ENCODE measurements around the gene ZNF343.

- TF ChIP-seq, protein P1, sequence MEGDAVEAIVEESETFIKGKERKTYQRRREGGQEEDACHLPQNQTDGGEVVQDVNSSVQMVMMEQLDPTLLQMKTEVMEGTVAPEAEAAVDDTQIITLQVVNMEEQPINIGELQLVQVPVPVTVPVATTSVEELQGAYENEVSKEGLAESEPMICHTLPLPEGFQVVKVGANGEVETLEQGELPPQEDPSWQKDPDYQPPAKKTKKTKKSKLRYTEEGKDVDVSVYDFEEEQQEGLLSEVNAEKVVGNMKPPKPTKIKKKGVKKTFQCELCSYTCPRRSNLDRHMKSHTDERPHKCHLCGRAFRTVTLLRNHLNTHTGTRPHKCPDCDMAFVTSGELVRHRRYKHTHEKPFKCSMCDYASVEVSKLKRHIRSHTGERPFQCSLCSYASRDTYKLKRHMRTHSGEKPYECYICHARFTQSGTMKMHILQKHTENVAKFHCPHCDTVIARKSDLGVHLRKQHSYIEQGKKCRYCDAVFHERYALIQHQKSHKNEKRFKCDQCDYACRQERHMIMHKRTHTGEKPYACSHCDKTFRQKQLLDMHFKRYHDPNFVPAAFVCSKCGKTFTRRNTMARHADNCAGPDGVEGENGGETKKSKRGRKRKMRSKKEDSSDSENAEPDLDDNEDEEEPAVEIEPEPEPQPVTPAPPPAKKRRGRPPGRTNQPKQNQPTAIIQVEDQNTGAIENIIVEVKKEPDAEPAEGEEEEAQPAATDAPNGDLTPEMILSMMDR (conservative IDR thresholded peaks at IDR 0.05 in 1 of 2, IDR thresholded peaks at IDR 0.05 in 1 of 2; ENCODE audit: low read depth in 1 of 2, low read length in 2 of 2): no peak
- no peak for TF ChIP-seq EZH2 (IDR thresholded peaks at IDR 0.05; ENCODE audit: low read length, missing control alignments)
These were observed 43.6 kb downstream of the ZNF343 start for GRCh38 chr20:2465100-2465499.
